CD14-positive monocyte (primary cell): ENCODE measurements around the gene GLP2R. TPM values are rescaled to one million over a fixed set of nuclear protein-coding genes. Genes with fewer than 3 reads are reported as not detected.

Experiments
- DNase-seq, 3 donors: peaks; one replicate each; pipeline ENCODE4 v3.0.0-alpha.2; 2011 to 2022
- H2AFZ ChIP-seq: 2 replicates; pipeline ENCODE4 v1.6.0; 2012; ENCODE audit warnings: mild to moderate bottlenecking, low read depth, low read length, inconsistent platforms; ENCODE audit not compliant: insufficient read depth, poor library complexity, severe bottlenecking
- H3K27ac ChIP-seq, 2 donors: 1 replicate in 1 of 2; 2 replicates in 1 of 2; pipeline ENCODE4 v1.5.1; 2012 to 2013; ENCODE audit warnings: low read length in 2 of 2, control low read depth in 1 of 2, inconsistent platforms in 1 of 2, low read depth in 1 of 2, mild to moderate bottlenecking in 1 of 2
- H3K27me3 ChIP-seq, 2 donors: one replicate each; pipeline versions ENCODE4 v1.6.0 to v1.6.1; 2011 to 2013; ENCODE audit warnings: low read length in 2 of 2; ENCODE audit not compliant: control insufficient read depth in 2 of 2, insufficient read depth in 2 of 2
- H3K36me3 ChIP-seq, 2 donors: replicated peaks in 1 of 2; 1 replicate in 1 of 2; 2 replicates in 1 of 2; pipeline versions ENCODE4 v1.5.1 to v1.6.1; 2012 to 2013; ENCODE audit warnings: low read length in 2 of 2, control low read depth in 1 of 2, inconsistent platforms in 1 of 2, mild to moderate bottlenecking in 1 of 2; ENCODE audit not compliant: insufficient read depth in 2 of 2, control insufficient read depth in 1 of 2
- H3K4me1 ChIP-seq, 2 donors: 1 replicate in 1 of 2; 2 replicates in 1 of 2; pipeline versions ENCODE4 v1.5.1 to v1.6.1; 2012 to 2013; ENCODE audit warnings: low read length in 2 of 2, control low read depth in 1 of 2, inconsistent platforms in 1 of 2, mild to moderate bottlenecking in 1 of 2, moderate library complexity in 1 of 2; ENCODE audit not compliant: insufficient read depth in 2 of 2, control insufficient read depth in 1 of 2
- H3K4me2 ChIP-seq: replicated peaks from 2 replicates; pipeline ENCODE3; 2012; ENCODE audit warnings: low read length, moderate library complexity, mild to moderate bottlenecking; ENCODE audit not compliant: poor library complexity, severe bottlenecking; ENCODE audit errors: extremely low read depth
- H3K4me3 ChIP-seq, 3 experiments: fragments of 200-600 bp in 1 of 3; sonication (generic) in 1 of 3; replicated peaks in 1 of 3; 1 replicate in 2 of 3; 2 replicates in 1 of 3; pipeline ENCODE4 v1.5.1; 2011 to 2013; ENCODE audit warnings: low read length in 3 of 3, mild to moderate bottlenecking in 3 of 3, control low read depth in 2 of 3, low read depth in 2 of 3, inconsistent platforms in 1 of 3, moderate library complexity in 1 of 3
- H3K79me2 ChIP-seq: 2 replicates; pipeline ENCODE4 v1.6.0; 2012; ENCODE audit warnings: mild to moderate bottlenecking, control low read depth, inconsistent platforms, low read length, moderate library complexity; ENCODE audit not compliant: insufficient read depth
- H3K9ac ChIP-seq: 2 replicates; pipeline ENCODE4 v1.6.0; 2017; ENCODE audit warnings: low read length, mild to moderate bottlenecking; ENCODE audit not compliant: insufficient read depth, poor library complexity, severe bottlenecking
- H3K9me3 ChIP-seq, 2 donors: replicated peaks in 1 of 2; 1 replicate in 1 of 2; 2 replicates in 1 of 2; pipeline versions ENCODE4 v1.5.1 to v1.6.1; 2012 to 2013; ENCODE audit warnings: low read length in 2 of 2, control low read depth in 1 of 2; ENCODE audit not compliant: control insufficient read depth in 1 of 2, insufficient read depth in 1 of 2
- H4K20me1 ChIP-seq: 2 replicates; pipeline ENCODE4 v1.6.0; 2012; ENCODE audit warnings: mild to moderate bottlenecking, low read length, control low read depth, moderate library complexity; ENCODE audit not compliant: insufficient read depth
- H3K27ac Mint-ChIP-seq, 7 donors: one replicate each; pipeline ENCODE4 v1.8.0; 2020; ENCODE audit warnings: mild to moderate bottlenecking in 7 of 7, mixed read lengths in 7 of 7, moderate library complexity in 6 of 7, inconsistent platforms in 2 of 7
- H3K27me3 Mint-ChIP-seq, 3 donors: one replicate each; pipeline ENCODE4 v1.8.0; 2021 to 2022; ENCODE audit warnings: low read depth in 3 of 3, mild to moderate bottlenecking in 3 of 3, mixed read lengths in 3 of 3, moderate library complexity in 3 of 3, inconsistent platforms in 1 of 3
- H3K36me3 Mint-ChIP-seq, 2 donors: one replicate each; pipeline ENCODE4 v1.8.0; 2020; ENCODE audit warnings: mixed read lengths in 2 of 2, inconsistent platforms in 1 of 2, mild to moderate bottlenecking in 1 of 2
- H3K4me1 Mint-ChIP-seq: one replicate; pipeline ENCODE4 v1.8.0; 2020; ENCODE audit warnings: mild to moderate bottlenecking, mixed read lengths
- H3K4me3 Mint-ChIP-seq, 2 donors: one replicate each; pipeline ENCODE4 v1.8.0; 2020; ENCODE audit warnings: mild to moderate bottlenecking in 2 of 2, mixed read lengths in 2 of 2, moderate library complexity in 1 of 2
- H3K9me3 Mint-ChIP-seq, 7 donors: one replicate each; pipeline ENCODE4 v1.8.0; 2020 to 2022; ENCODE audit warnings: mixed read lengths in 7 of 7, mild to moderate bottlenecking in 6 of 7, moderate library complexity in 6 of 7, inconsistent platforms in 2 of 7
- CTCF ChIP-seq: fragments of 200-600 bp; IDR thresholded peaks from one replicate; pipeline ENCODE4 v1.8.0; 2022; ENCODE audit warnings: antibody characterized with exemption, mild to moderate bottlenecking
- WGBS: methylation state at CpG from one replicate; pipeline ENCODE4 v1.1.5; 2013; ENCODE audit warnings: missing lambda C conversion rate; ENCODE audit not compliant: insufficient coverage; 5-methylcytosine and 5-hydroxymethylcytosine counted together
- intact Hi-C, 2 donors: fragments of 100-400 bp; cut with micrococcal nuclease; formaldehyde crosslinking; loops; one replicate each; pipeline versions ENCODE4 v1.15.0 to v1.15.1; 2023
- polyA plus RNA-seq, 3 donors: library from polyadenylated mRNA; depleted of rRNA in 1 of 3; unstranded in 2 of 3; stranded (reverse) in 1 of 3; fragments of 300-500 nt in 2 of 3; fragments of >200 nt in 1 of 3; fragmentation: Illumina TruSeq in 2 of 3; gene quantifications; 1 replicate in 2 of 3; 2 replicates in 1 of 3; pipeline ENCODE4 v1.2.3, GENCODE V29; 2012 to 2021

The GLP2R gene
- polyA plus RNA-seq, 3 donors, result not detected

GRCh38 chr17:9839433-9839832 lies 13.7 kb downstream of the GLP2R start:
- no peaks in the 10 kb centered on the region for H3K27me3 ChIP-seq
- no peaks in the 10 kb centered on the region for H4K20me1 ChIP-seq
- DNase-seq, result no peak
- Mint-ChIP-seq H3K4me1 (no peaks in the 10 kb centered on the region), H3K4me3 (no peak overlapping the region), H3K27me3 (peaks cover 4 to 9% (median 8%) of the 10 kb centered on the region in 3 donors), H3K9me3 (peaks cover 0 to 2% (median under 1%) of the 10 kb centered on the region in 7 donors), H3K27ac (no peak overlapping the region), H3K36me3 (no peaks in the 10 kb centered on the region)
- no peak overlapping the region for H3K27ac ChIP-seq
- intact Hi-C loops, result no loop called here
- WGBS, result 48% methylated on average over 4 of the region's 4 CpGs
- TF ChIP-seq CTCF, result no peak
- no peaks in the 10 kb centered on the region for H3K36me3 ChIP-seq
- no peak overlapping the region for H2AFZ ChIP-seq
- no peaks in the 10 kb centered on the region for H3K79me2 ChIP-seq
- H3K9ac ChIP-seq, result no peak overlapping the region
- no peak overlapping the region for H3K4me2 ChIP-seq
- H3K4me1 ChIP-seq, result no peaks in the 10 kb centered on the region
- H3K9me3 ChIP-seq, result no peaks in the 10 kb centered on the region
- no peak overlapping the region for H3K4me3 ChIP-seq

- Histone ChIP-seq H3K36me3 (no peaks in the 10 kb centered on the region), H3K4me2 (no peak overlapping the region), H3K9ac (no peak overlapping the region), H3K4me3 (no peak overlapping the region), H3K9me3 (no peaks in the 10 kb centered on the region), H3K79me2 (no peaks in the 10 kb centered on the region), H3K27me3 (peaks cover 0 to 3% of the 10 kb centered on the region in 2 donors), H2AFZ (no peak overlapping the region), H3K4me1 (no peaks in the 10 kb centered on the region), H3K27ac (no peak overlapping the region), H4K20me1 (no peaks in the 10 kb centered on the region)
- H3K9me3 Mint-ChIP-seq, result peaks cover 0 to 2% (median 0%) of the 10 kb centered on the region in 7 donors
- 83% methylated on average over 14 of the region's 14 CpGs for WGBS
- H3K4me1 Mint-ChIP-seq, result no peaks in the 10 kb centered on the region
- intact Hi-C loops, result no loop called here
- H3K36me3 Mint-ChIP-seq, result no peaks in the 10 kb centered on the region
- no peak overlapping the region for H3K27ac Mint-ChIP-seq
- no peak overlapping the region for H3K4me3 Mint-ChIP-seq
- no peak for DNase-seq
- H3K27me3 Mint-ChIP-seq, result peaks cover 4 to 10% (median 9%) of the 10 kb centered on the region in 3 donors
- TF ChIP-seq CTCF, result no peak
Observed at GRCh38 chr17:9842057-9842758, 16.5 kb downstream of the GLP2R start.
